ENCODE results near the gene LSM7. TPM values are rescaled to one million over a fixed set of nuclear protein-coding genes. Genes with fewer than 3 reads are reported as not detected.

Gene LSM7
- total and polyA plus RNA-seq, 11 donors = 33.8 to 213 (median 47.7) TPM

DNA sequence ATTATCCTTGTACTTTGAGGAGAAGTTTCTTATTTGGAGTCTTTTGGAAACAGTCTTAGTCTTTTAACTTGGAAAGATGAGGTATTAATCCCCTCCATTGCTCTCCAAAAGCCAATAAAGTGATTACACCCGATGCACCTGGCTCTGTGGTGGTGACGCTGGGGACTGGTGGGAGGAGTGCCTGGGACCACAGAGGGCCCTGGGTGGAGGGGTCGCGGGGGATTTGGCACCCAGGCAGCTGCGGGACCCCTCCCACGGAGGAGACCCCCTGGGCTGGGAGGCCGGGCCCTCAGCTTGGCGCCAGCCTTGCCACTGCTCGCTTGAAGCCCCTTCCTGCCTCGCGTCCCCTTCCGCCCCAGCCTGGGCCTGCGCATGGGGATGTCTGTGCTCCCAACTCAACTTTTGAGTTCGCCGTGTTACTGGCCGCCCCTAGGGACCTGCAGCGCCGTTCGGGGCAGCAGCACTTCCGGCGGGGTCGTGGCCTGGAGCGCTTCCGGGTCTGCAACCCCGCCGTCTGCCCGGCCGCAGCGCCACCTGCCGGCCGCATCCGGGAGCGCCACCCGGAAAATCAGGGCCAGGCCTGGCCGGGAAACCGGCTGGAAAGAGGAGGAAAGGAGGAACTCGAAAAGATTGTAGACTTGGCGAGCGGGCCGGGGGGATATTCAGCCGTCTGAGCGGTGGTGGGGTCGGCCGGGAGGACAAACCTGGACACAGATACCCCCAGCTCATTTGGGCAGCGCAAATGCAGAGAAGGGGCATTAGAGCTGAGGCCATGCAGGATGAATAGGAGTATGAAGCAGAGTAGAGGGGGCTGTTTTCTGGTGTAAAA lies 54.8 kb downstream of the LSM7 start:
- DNase-seq = peak; percentile 78 to 90 (median 81)
- peaks cover 9 to 57% (median 42%) of the 10 kb centered on the region in 12 donors for H3K4me1 ChIP-seq
- peak in 3 of 4 donors; percentile 5 to 23 (median 15) for ATAC-seq
- intact Hi-C loops (cut with DNase I) = loop anchor here in 9 of 10 donors (1.0 to 10.0 kb wide), 13 partner anchors 36 to 121 kb away; partner anchors contain the start of genes PLEKHJ1 (in 7 of the 9), SF3A2 (in 7 of the 9), AP3D1 (in 2 of the 9) and DOT1L (in 2 of the 9)
- 11 to 18% (median 13%) methylated on average over 35 to 45 of the region's 45 CpGs for WGBS, 4 donors
- no peaks in the 10 kb centered on the region for H3K9me3 ChIP-seq
- TF ChIP-seq, protein P1, sequence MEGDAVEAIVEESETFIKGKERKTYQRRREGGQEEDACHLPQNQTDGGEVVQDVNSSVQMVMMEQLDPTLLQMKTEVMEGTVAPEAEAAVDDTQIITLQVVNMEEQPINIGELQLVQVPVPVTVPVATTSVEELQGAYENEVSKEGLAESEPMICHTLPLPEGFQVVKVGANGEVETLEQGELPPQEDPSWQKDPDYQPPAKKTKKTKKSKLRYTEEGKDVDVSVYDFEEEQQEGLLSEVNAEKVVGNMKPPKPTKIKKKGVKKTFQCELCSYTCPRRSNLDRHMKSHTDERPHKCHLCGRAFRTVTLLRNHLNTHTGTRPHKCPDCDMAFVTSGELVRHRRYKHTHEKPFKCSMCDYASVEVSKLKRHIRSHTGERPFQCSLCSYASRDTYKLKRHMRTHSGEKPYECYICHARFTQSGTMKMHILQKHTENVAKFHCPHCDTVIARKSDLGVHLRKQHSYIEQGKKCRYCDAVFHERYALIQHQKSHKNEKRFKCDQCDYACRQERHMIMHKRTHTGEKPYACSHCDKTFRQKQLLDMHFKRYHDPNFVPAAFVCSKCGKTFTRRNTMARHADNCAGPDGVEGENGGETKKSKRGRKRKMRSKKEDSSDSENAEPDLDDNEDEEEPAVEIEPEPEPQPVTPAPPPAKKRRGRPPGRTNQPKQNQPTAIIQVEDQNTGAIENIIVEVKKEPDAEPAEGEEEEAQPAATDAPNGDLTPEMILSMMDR (IDR thresholded peaks at IDR 0.05) = peak; percentile 93 to 99 (median 96)
- no peak for TF ChIP-seq POLR2A (IDR thresholded peaks at IDR 0.05)
- H3K36me3 ChIP-seq = peaks cover 0 to 45% (median 29%) of the 10 kb centered on the region in 9 donors
- no peaks in the 10 kb centered on the region for H3K27me3 ChIP-seq
- H3K27ac ChIP-seq = peak overlapping the region in 11 of 12 donors; percentile 51 to 100 (median 78)
- peak overlapping the region in 9 of 12 donors; percentile 18 to 100 (median 39) for H3K4me3 ChIP-seq

Other genes starting within 250 kb of the LSM7 start
- gene MOB3A, start 232.3 kb downstream of the LSM7 start, total RNA-seq = 10 to 100 TPM; 10.8 to 32.3 (median 16.7) TPM
- 10 to 100 TPM in 1 of 2 donors, 1 to 10 TPM in 1; 7.1 to 18.6 TPM for gene MOB3A, start 232.3 kb downstream of the LSM7 start, polyA plus RNA-seq
- 1 to 10 TPM in 8 of 9 donors, not detected in 1; 1.7 to 6.2 (median 2.3) TPM for gene IZUMO4, start 231.7 kb downstream of the LSM7 start, total RNA-seq
- gene IZUMO4, start 231.7 kb downstream of the LSM7 start, polyA plus RNA-seq = 1 to 10 TPM; 4.4 to 5.8 TPM
- gene AP3D1, start 177.0 kb downstream of the LSM7 start, total RNA-seq = 100 to 1,000 TPM in 5 of 9 donors, 10 to 100 TPM in 4; 63.1 to 116 (median 103) TPM
- gene AP3D1, start 177.0 kb downstream of the LSM7 start, polyA plus RNA-seq = 100 to 1,000 TPM in 1 of 2 donors, 10 to 100 TPM in 1; 66.3 to 124 TPM
- gene DOT1L, start 164.7 kb downstream of the LSM7 start, total RNA-seq = 10 to 100 TPM in 6 of 9 donors, 1 to 10 TPM in 3; 5.2 to 24.0 (median 10.8) TPM
- 10 to 100 TPM in 1 of 2 donors, 1 to 10 TPM in 1; 5.7 to 22.4 TPM for gene DOT1L, start 164.7 kb downstream of the LSM7 start, polyA plus RNA-seq
- gene PLEKHJ1, start 92.3 kb downstream of the LSM7 start, total RNA-seq = 10 to 100 TPM; 44.6 to 63.2 (median 46.5) TPM
- gene PLEKHJ1, start 92.3 kb downstream of the LSM7 start, polyA plus RNA-seq = 10 to 100 TPM; 80.9 to 89.7 TPM
- 10 to 100 TPM; 19.2 to 43.9 (median 28.6) TPM for gene SF3A2, start 91.8 kb downstream of the LSM7 start, total RNA-seq
- 10 to 100 TPM; 22.7 to 29.5 TPM for gene SF3A2, start 91.8 kb downstream of the LSM7 start, polyA plus RNA-seq
- under 1 TPM in 5 of 9 donors, not detected in 4; 0.32 to 0.81 (median 0.57) TPM for gene AMH, start 79.3 kb downstream of the LSM7 start, total RNA-seq
- gene AMH, start 79.3 kb downstream of the LSM7 start, polyA plus RNA-seq = 1 to 10 TPM in 1 of 2 donors, under 1 TPM in 1; 0.10 to 1.1 TPM
- under 1 TPM in 1 of 9 donors, not detected in 8; 0.25 TPM for gene JSRP1, start 72.2 kb downstream of the LSM7 start, total RNA-seq
- under 1 TPM in 1 of 2 donors, not detected in 1; 0.34 TPM for gene JSRP1, start 72.2 kb downstream of the LSM7 start, polyA plus RNA-seq
- 1 to 10 TPM in 2 of 9 donors, under 1 TPM in 7; 0.11 to 1.6 (median 0.48) TPM for gene PEAK3, start 46.4 kb downstream of the LSM7 start, total RNA-seq
- gene PEAK3, start 46.4 kb downstream of the LSM7 start, polyA plus RNA-seq = under 1 TPM; 0.21 to 0.23 TPM
- gene LINGO3, start 20.4 kb downstream of the LSM7 start, total RNA-seq = under 1 TPM in 1 of 9 donors, not detected in 8; 0.50 TPM
- not detected for gene LINGO3, start 20.4 kb downstream of the LSM7 start, polyA plus RNA-seq
- 10 to 100 TPM; 17.6 to 30.9 (median 21.6) TPM for gene SPPL2B, start 98 bp upstream of the LSM7 start, total RNA-seq
- gene SPPL2B, start 98 bp upstream of the LSM7 start, polyA plus RNA-seq = 10 to 100 TPM; 18.9 to 31.2 TPM
- gene TMPRSS9, start 31.7 kb upstream of the LSM7 start, total RNA-seq = under 1 TPM in 1 of 9 donors, not detected in 8; 0.09 TPM
- under 1 TPM in 1 of 2 donors, not detected in 1; 0.19 TPM for gene TMPRSS9, start 31.7 kb upstream of the LSM7 start, polyA plus RNA-seq
- gene TIMM13, start 99.0 kb upstream of the LSM7 start, total RNA-seq = 10 to 100 TPM; 27.4 to 78.4 (median 62.6) TPM
- 10 to 100 TPM; 75.4 to 98.5 TPM for gene TIMM13, start 99.0 kb upstream of the LSM7 start, polyA plus RNA-seq
- 10 to 100 TPM in 7 of 9 donors, 1 to 10 TPM in 2; 6.6 to 22.2 (median 13.8) TPM for gene LMNB2, start 128.4 kb upstream of the LSM7 start, total RNA-seq
- 10 to 100 TPM in 1 of 2 donors, 1 to 10 TPM in 1; 9.3 to 33.0 TPM for gene LMNB2, start 128.4 kb upstream of the LSM7 start, polyA plus RNA-seq
- gene GADD45B, start 147.5 kb upstream of the LSM7 start, total RNA-seq = 100 to 1,000 TPM in 2 of 9 donors, 10 to 100 TPM in 7; 20.3 to 155 (median 46.6) TPM
- gene GADD45B, start 147.5 kb upstream of the LSM7 start, polyA plus RNA-seq = 10 to 100 TPM; 67.2 to 68.4 TPM